Heart left ventricle (tissue), 13 donors: Measurements from ENCODE around the gene ARG1.

Experiments used
- POLR2A ChIP-seq, 2 donors: fragments of 450-650 bp; IDR thresholded peaks; one replicate each; pipeline ENCODE4 v1.6.1; 2017; ENCODE audit warnings: antibody characterized with exemption in 2 of 2, mild to moderate bottlenecking in 2 of 2, moderate library complexity in 2 of 2
- TF ChIP-seq, protein P1 (sequence below), 12 donors: fragments of 200-600 bp; sonication (generic) in 4 of 12; IDR thresholded peaks; one replicate each; pipeline versions ENCODE4 v1.5.0 to v1.8.0; 2018 to 2022; ENCODE audit warnings: antibody characterized with exemption in 12 of 12, mild to moderate bottlenecking in 5 of 12
- donor health status: ischemic (EF 13 %, LVEDD 7.1; RV severe dilation, severe dysfunction).
- donor health status: DM: no; HTN: yes; CAD: no.
- donor health status: DM: no; HTN: no; CAD: no.
- donor health status: ischemic (EF 25% LVEDD 6.9; RV normal size, moderate dysfunction).
- donor health status: ischemic (EF 25% LVEDD 5.7; RV mildly dilated, moderate dysfunction).
- donor health status: ischemic (EF 35%, LVEDD 5.7; RV mildly dilated, moderate dysfunction).
- donor health status: nonischemic (EF 11% LVEDD 7.7; RV severe dilation, severe dysfunction).
- donor health status: DM: yes; HTN: yes; CAD: no.
- donor health status: PGD.
- donor health status: ischemic (EF 29% LVEDD 5.4; RV normal size, mild dysfunction).
- donor health status: nonischemic (EF 23%, LVEDD 6.1; RV moderate dilation, normal function).

DNA sequence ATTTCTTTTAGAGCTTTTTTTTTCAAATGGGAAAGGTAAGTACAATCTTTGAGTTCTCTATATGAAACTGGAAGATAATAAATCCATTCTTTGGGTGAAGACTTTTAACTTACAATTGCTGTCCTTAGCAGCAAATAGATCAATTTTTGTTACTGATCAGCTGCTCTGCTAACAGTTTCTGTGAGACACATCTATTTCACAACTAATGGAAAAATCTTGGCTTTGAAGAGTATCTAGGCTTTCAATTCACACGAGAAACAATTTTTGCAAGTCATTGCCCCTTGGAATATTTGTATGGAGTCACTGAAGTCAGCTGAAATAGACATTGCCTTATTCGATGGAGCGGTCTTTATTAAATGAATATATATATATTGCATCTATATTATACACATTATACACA is 20.5 kb upstream of the ARG1 start:
- TF ChIP-seq POLR2A (IDR thresholded peaks at IDR 0.05): no peak
- TF ChIP-seq, protein P1, sequence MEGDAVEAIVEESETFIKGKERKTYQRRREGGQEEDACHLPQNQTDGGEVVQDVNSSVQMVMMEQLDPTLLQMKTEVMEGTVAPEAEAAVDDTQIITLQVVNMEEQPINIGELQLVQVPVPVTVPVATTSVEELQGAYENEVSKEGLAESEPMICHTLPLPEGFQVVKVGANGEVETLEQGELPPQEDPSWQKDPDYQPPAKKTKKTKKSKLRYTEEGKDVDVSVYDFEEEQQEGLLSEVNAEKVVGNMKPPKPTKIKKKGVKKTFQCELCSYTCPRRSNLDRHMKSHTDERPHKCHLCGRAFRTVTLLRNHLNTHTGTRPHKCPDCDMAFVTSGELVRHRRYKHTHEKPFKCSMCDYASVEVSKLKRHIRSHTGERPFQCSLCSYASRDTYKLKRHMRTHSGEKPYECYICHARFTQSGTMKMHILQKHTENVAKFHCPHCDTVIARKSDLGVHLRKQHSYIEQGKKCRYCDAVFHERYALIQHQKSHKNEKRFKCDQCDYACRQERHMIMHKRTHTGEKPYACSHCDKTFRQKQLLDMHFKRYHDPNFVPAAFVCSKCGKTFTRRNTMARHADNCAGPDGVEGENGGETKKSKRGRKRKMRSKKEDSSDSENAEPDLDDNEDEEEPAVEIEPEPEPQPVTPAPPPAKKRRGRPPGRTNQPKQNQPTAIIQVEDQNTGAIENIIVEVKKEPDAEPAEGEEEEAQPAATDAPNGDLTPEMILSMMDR (IDR thresholded peaks at IDR 0.05): no peak
